Endothelial cell of umbilical vein (primary cell): Measurements from ENCODE around the gene ARHGEF7. TPM values are rescaled to one million over a fixed set of nuclear protein-coding genes. Genes with fewer than 3 reads are reported as not detected.

Experiments
- BruUV-seq: library from RNA; stranded (reverse); fragments of 400-500 nt; replicated peaks from 2 replicates; lab custom pipeline; 2021; lab: Mats Ljungman, UMichigan
- CTCF ChIA-PET: fragments of 300-600, 350-600 bp; sonication (Branson Sonifier 250); formaldehyde crosslinking; loops from one replicate; lab custom pipeline; 2021; ENCODE audit warnings: antibody characterized with exemption, inconsistent platforms; lab: Charles Lee
- POLR2A ChIA-PET: fragments of 300-600, 350-600 bp; sonication (Branson Sonifier 250); formaldehyde crosslinking; loops from one replicate; lab custom pipeline; 2021; ENCODE audit warnings: antibody characterized with exemption, inconsistent platforms; lab: Charles Lee
- DNase-seq: peaks from one replicate; pipeline ENCODE4 v3.0.0-alpha.2; 2011; ENCODE audit warnings: low read depth, low spot score
- FAIRE-seq: peaks from 2 replicates; lab custom pipeline; 2011; peaks lifted over from hg19 to GRCh38; lab: Jason Lieb, UNC
- H2AFZ ChIP-seq: 2 replicates; pipeline ENCODE4 v1.6.0; 2012; ENCODE audit warnings: low read depth, low read length, control low read depth, inconsistent platforms
- H3K27ac ChIP-seq: 2 replicates; pipeline ENCODE4 v1.5.1; 2011; ENCODE audit warnings: low read depth, mild to moderate bottlenecking, control low read depth, low read length, moderate library complexity; ENCODE audit not compliant: insufficient read depth
- H3K27me3 ChIP-seq, 2 experiments: 2 replicates each; pipeline versions ENCODE4 v1.6.0 to v1.6.1; 2011; ENCODE audit warnings: low read length in 2 of 2, mixed read lengths in 1 of 2; ENCODE audit not compliant: control insufficient read depth in 2 of 2, insufficient read depth in 2 of 2
- H3K36me3 ChIP-seq, 2 experiments: 2 replicates in 1 of 2; 3 replicates in 1 of 2; pipeline ENCODE4 v1.5.1; 2011; ENCODE audit warnings: low read length in 2 of 2, mild to moderate bottlenecking in 1 of 2, moderate library complexity in 1 of 2; ENCODE audit not compliant: control insufficient read depth in 2 of 2, insufficient read depth in 2 of 2; ENCODE audit errors: extremely low read depth in 1 of 2
- H3K4me1 ChIP-seq: 3 replicates; pipeline ENCODE4 v1.5.1; 2011; ENCODE audit warnings: mild to moderate bottlenecking, low read length; ENCODE audit not compliant: control insufficient read depth, insufficient read depth; ENCODE audit errors: extremely low read depth
- H3K4me2 ChIP-seq: 2 replicates; pipeline ENCODE4 v1.6.1; 2011; ENCODE audit warnings: low read length, control low read depth, mixed read lengths; ENCODE audit not compliant: insufficient read depth
- H3K4me3 ChIP-seq, 3 experiments: fragments of 200-600 bp in 1 of 3; sonication (generic), shearing (Covaris generic) in 1 of 3; replicated peaks in 1 of 3; 2 replicates each; pipeline ENCODE4 v1.5.1; 2011 to 2016; ENCODE audit warnings: control low read depth in 3 of 3, low read length in 3 of 3, mild to moderate bottlenecking in 2 of 3, inconsistent platforms in 1 of 3, low read depth in 1 of 3, moderate library complexity in 1 of 3; ENCODE audit not compliant: insufficient read depth in 1 of 3
- H3K79me2 ChIP-seq: 2 replicates; pipeline ENCODE4 v1.6.0; 2012; ENCODE audit warnings: low read length, inconsistent platforms; ENCODE audit not compliant: control insufficient read depth, insufficient read depth
- H3K9ac ChIP-seq: replicated peaks from 2 replicates; pipeline ENCODE3; 2011; ENCODE audit warnings: low read length, control low read depth; ENCODE audit not compliant: insufficient read depth; ENCODE audit errors: extremely low read depth
- H3K9me1 ChIP-seq: replicated peaks from 3 replicates; pipeline ENCODE4 v1.6.0; 2011; ENCODE audit warnings: mild to moderate bottlenecking, low read length; ENCODE audit not compliant: control insufficient read depth, insufficient read depth; ENCODE audit errors: extremely low read depth
- H3K9me3 ChIP-seq: replicated peaks from 2 replicates; pipeline ENCODE4 v1.5.1; 2012; ENCODE audit warnings: low read length, inconsistent platforms; ENCODE audit not compliant: control insufficient read depth, insufficient read depth
- H4K20me1 ChIP-seq: replicated peaks from 2 replicates; pipeline ENCODE3; 2011; ENCODE audit warnings: mild to moderate bottlenecking, low read length; ENCODE audit not compliant: control insufficient read depth, insufficient read depth; ENCODE audit errors: extremely low read depth
- EZH2 ChIP-seq: IDR thresholded peaks from 2 replicates; pipeline ENCODE4 v1.6.1; 2012; ENCODE audit warnings: borderline replicate concordance, low read depth, mild to moderate bottlenecking, moderate library complexity, low read length, inconsistent platforms; ENCODE audit not compliant: severe bottlenecking
- FOS ChIP-seq: IDR thresholded peaks from 2 replicates; pipeline ENCODE4 v1.6.1; 2011; ENCODE audit warnings: mild to moderate bottlenecking, low read length, moderate library complexity, borderline replicate concordance; ENCODE audit not compliant: insufficient read depth
- GATA2 ChIP-seq: IDR thresholded peaks from 2 replicates; pipeline ENCODE4 v1.7.0; 2011; ENCODE audit warnings: low read depth, mild to moderate bottlenecking, moderate library complexity, mixed read lengths, low read length; ENCODE audit not compliant: insufficient read length, insufficient read depth
- JUN ChIP-seq: IDR thresholded peaks from 2 replicates; pipeline ENCODE4 v1.6.1; 2011; ENCODE audit warnings: borderline replicate concordance, low read depth; ENCODE audit not compliant: insufficient read length, insufficient read depth
- MYC ChIP-seq: IDR thresholded peaks from one replicate; pipeline ENCODE4 v1.6.1; 2011; ENCODE audit warnings: mild to moderate bottlenecking, low read depth, low read length
- POLR2A ChIP-seq: IDR thresholded peaks from 2 replicates; pipeline ENCODE4 v1.6.1; 2012; ENCODE audit warnings: low read depth, mild to moderate bottlenecking, control low read depth, low read length
- POLR2AphosphoS5 ChIP-seq: IDR thresholded peaks from 2 replicates; pipeline ENCODE4 v1.6.1; 2012; ENCODE audit warnings: low read depth, mild to moderate bottlenecking, control low read depth, low read length, moderate library complexity; ENCODE audit not compliant: insufficient read depth
- dilution Hi-C: fragments of 300-500 bp; cut with MboI; formaldehyde crosslinking; loops from one replicate; pipeline ENCODE4 v1.15.0; 2019; ENCODE audit warnings: low sequenced_read_pairs; ENCODE audit not compliant: extremely low pct_ligation_motif_present
- intact Hi-C: fragments of 100-400 bp; cut with micrococcal nuclease; formaldehyde crosslinking; loops from one replicate; pipeline ENCODE4 v1.10.0; 2022
- polyA plus RNA-seq, 4 experiments: library from polyadenylated mRNA; depleted of rRNA in 3 of 4; stranded (reverse) in 3 of 4; unstranded in 1 of 4; fragments of >200 nt; gene quantifications; 2 replicates each; pipeline versions ENCODE4 v1.2.1 to v1.2.3, GENCODE V29; 2011 to 2012; ENCODE audit warnings: missing spikeins in 1 of 4
- total RNA-seq: library from RNA; stranded (reverse); gene quantifications from 2 replicates; pipeline ENCODE4 v1.2.3, GENCODE V29; 2021
- TF ChIP-seq, protein P1 (sequence below), 2 donors: IDR thresholded peaks; 1 replicate in 1 of 2; 2 replicates in 1 of 2; pipeline ENCODE4 v1.5.1; 2011; ENCODE audit warnings: low read length in 2 of 2, mild to moderate bottlenecking in 2 of 2, moderate library complexity in 2 of 2, control low read depth in 1 of 2, inconsistent platforms in 1 of 2, low read depth in 1 of 2; ENCODE audit not compliant: insufficient read depth in 1 of 2; ENCODE audit errors: extremely low read depth in 1 of 2
- TF ChIP-seq, protein P2 (sequence below): IDR thresholded peaks from 2 replicates; pipeline ENCODE4 v1.6.1; 2011; ENCODE audit not compliant: insufficient read depth, insufficient read length

ARHGEF7 gene
- total and polyA plus RNA-seq, 2 donors (not counting 3 experiments of a cell fraction or from before 2014, with no cell fraction given) = 94.9 to 155 TPM

DNA sequence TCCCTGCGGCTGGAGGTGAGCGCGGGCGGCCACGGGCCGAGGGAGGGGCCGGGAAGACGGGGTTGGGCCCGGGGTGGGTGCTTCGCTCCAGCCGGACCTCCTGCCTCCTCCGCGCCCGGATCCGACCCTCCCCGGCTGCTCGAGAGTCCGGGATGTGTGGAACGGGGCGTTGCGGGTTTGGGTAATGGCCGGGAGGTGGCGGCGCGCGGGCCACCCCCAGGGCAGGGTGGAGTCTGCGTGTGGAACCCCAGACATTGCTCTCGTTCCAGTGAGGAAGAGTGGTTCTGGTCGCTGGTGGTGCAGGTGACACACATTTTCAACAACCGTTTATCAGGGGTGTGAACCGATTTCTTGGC is 38.8 kb downstream of the ARHGEF7 start:
- no TSS peak for BruUV-seq
- H4K20me1 ChIP-seq = no peaks in the 10 kb centered on the region
- peak overlapping the region; percentile 71 for H3K27ac ChIP-seq
- peaks cover 15% of the 10 kb centered on the region for H3K4me1 ChIP-seq
- H3K9ac ChIP-seq = peak overlapping the region; percentile 87
- H3K27me3 ChIP-seq = peaks cover 6 to 13% of the 10 kb centered on the region in 2 experiments
- H3K4me3 ChIP-seq = peak overlapping the region; percentile 80 to 97 (median 90)
- no peak for FAIRE-seq
- H3K36me3 ChIP-seq = no peaks in the 10 kb centered on the region
- H3K79me2 ChIP-seq = peaks cover 30% of the 10 kb centered on the region
- no peak for DNase-seq
- intact Hi-C loops = loop anchor here (1.0 to 2.0 kb wide), 8 partner anchors 23 to 239 kb away; partner anchors contain the start of gene ANKRD10
- H3K9me1 ChIP-seq = no peaks in the 10 kb centered on the region
- ChIA-PET CTCF (interaction anchor here (1.0 to 1.1 kb wide), 3 partner anchors 21 to 86 kb away, joined by 3 to 4 read pairs (median 4); no protein-coding TSS in a partner anchor), POLR2A (no interaction called here)
- H3K9me3 ChIP-seq = no peaks in the 10 kb centered on the region
- H3K4me2 ChIP-seq = peak overlapping the region; percentile 98
- TF ChIP-seq, protein P1, sequence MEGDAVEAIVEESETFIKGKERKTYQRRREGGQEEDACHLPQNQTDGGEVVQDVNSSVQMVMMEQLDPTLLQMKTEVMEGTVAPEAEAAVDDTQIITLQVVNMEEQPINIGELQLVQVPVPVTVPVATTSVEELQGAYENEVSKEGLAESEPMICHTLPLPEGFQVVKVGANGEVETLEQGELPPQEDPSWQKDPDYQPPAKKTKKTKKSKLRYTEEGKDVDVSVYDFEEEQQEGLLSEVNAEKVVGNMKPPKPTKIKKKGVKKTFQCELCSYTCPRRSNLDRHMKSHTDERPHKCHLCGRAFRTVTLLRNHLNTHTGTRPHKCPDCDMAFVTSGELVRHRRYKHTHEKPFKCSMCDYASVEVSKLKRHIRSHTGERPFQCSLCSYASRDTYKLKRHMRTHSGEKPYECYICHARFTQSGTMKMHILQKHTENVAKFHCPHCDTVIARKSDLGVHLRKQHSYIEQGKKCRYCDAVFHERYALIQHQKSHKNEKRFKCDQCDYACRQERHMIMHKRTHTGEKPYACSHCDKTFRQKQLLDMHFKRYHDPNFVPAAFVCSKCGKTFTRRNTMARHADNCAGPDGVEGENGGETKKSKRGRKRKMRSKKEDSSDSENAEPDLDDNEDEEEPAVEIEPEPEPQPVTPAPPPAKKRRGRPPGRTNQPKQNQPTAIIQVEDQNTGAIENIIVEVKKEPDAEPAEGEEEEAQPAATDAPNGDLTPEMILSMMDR (IDR thresholded peaks at IDR 0.05; ENCODE audit: extremely low read depth in 1 of 2, insufficient read depth in 1 of 2, low read depth in 1 of 2, low read length in 2 of 2) = peak; percentile 20 to 43
- no peak for TF ChIP-seq GATA2
- dilution Hi-C loops = no loop called here
- peak overlapping the region; percentile 32 for H2AFZ ChIP-seq

DNA sequence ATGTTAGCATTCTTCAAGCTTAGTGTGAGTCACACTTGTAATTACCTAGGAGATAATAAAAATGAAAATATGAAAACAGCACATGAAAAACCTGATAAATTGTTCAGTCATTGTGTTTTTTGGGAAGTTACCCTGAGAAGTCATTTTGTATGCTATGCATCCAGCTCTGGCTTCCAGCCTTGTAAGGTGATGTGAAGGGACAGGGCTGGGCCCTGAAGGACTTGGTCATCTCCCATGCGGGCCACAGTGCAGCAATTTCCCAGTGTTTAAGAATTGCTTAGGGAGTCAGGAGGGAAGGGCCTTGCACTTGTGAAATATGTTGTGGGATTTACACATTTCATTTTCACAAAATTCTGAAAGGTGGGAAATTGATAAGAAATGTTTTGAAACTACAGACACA is 41.3 kb downstream of the ARHGEF7 start:
- DNase-seq (no peak), FAIRE-seq (no peak)
- intact Hi-C loops (no loop called here), dilution Hi-C loops (no loop called here)
- Histone ChIP-seq H3K4me1 (peaks cover 15% of the 10 kb centered on the region), H3K9me3 (no peaks in the 10 kb centered on the region), H4K20me1 (peaks cover 3% of the 10 kb centered on the region), H3K36me3 (no peaks in the 10 kb centered on the region), H3K4me3 (no peak overlapping the region), H3K9ac (no peak overlapping the region), H3K4me2 (no peak overlapping the region), H3K9me1 (no peaks in the 10 kb centered on the region), H3K79me2 (peaks cover 53% of the 10 kb centered on the region), H2AFZ (no peak overlapping the region), H3K27me3 (no peaks in the 10 kb centered on the region), H3K27ac (no peak overlapping the region)
- ChIA-PET CTCF (interaction anchor here (0.7 to 2.3 kb wide), 4 partner anchors 12 to 88 kb away, joined by 3 to 10 read pairs (median 3); no protein-coding TSS in a partner anchor), POLR2A (no interaction called here)
- no TSS peak for BruUV-seq
- TF ChIP-seq EZH2 (no peak), JUN (no peak), POLR2A (no peak), MYC (no peak), POLR2AphosphoS5 (no peak), GATA2 (no peak), FOS (no peak)
- TF ChIP-seq, protein P2, sequence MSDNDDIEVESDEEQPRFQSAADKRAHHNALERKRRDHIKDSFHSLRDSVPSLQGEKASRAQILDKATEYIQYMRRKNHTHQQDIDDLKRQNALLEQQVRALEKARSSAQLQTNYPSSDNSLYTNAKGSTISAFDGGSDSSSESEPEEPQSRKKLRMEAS = no peak
- TF ChIP-seq, protein P1 (IDR thresholded peaks at IDR 0.05; ENCODE audit: extremely low read depth in 1 of 2, insufficient read depth in 1 of 2, low read depth in 1 of 2, low read length in 2 of 2) = no peak
